Ishikawa (cell line): ENCODE data around the gene BCL2L13.

Experiments used
- CEBPB ChIP-seq: IDR thresholded peaks from 2 replicates; pipeline ENCODE4 v1.6.1; 2012
- CREB1 ChIP-seq: IDR thresholded peaks from 2 replicates; pipeline ENCODE4 v1.6.1; 2012; ENCODE audit warnings: low read depth
- EGR1 ChIP-seq: IDR thresholded peaks from 2 replicates; pipeline ENCODE4 v1.6.1; 2012
- EP300 ChIP-seq: IDR thresholded peaks from 2 replicates; pipeline ENCODE4 v1.6.1; 2012; ENCODE audit warnings: borderline replicate concordance
- FOXM1 ChIP-seq: IDR thresholded peaks from 2 replicates; pipeline ENCODE4 v1.6.1; 2012; ENCODE audit warnings: low read depth, borderline replicate concordance
- NFIC ChIP-seq: IDR thresholded peaks from 2 replicates; pipeline ENCODE4 v1.6.1; 2012
- RAD21 ChIP-seq: IDR thresholded peaks from 2 replicates; pipeline ENCODE4 v1.6.1; 2012; ENCODE audit warnings: low read depth
- TAF1 ChIP-seq: IDR thresholded peaks from 2 replicates; pipeline ENCODE4 v1.6.1; 2012; ENCODE audit warnings: low read depth, mild to moderate bottlenecking
- TCF12 ChIP-seq: IDR thresholded peaks from 2 replicates; pipeline ENCODE4 v1.6.1; 2012; ENCODE audit warnings: low read depth
- TEAD4 ChIP-seq: IDR thresholded peaks from 2 replicates; pipeline ENCODE4 v1.6.1; 2012
- USF1 ChIP-seq: IDR thresholded peaks from 2 replicates; pipeline ENCODE4 v1.6.1; 2012
- YY1 ChIP-seq: IDR thresholded peaks from 2 replicates; pipeline ENCODE4 v1.6.1; 2012; ENCODE audit warnings: low read depth
- ZBTB7A ChIP-seq: IDR thresholded peaks from 2 replicates; pipeline ENCODE4 v1.6.1; 2012; ENCODE audit warnings: low read depth
- TF ChIP-seq, protein P1 (sequence below): IDR thresholded peaks from 2 replicates; pipeline ENCODE4 v1.6.1; 2012; ENCODE audit warnings: low read depth, mild to moderate bottlenecking
- TF ChIP-seq, protein P2 (sequence below): IDR thresholded peaks from 2 replicates; pipeline ENCODE4 v1.6.1; 2012

The BCL2L13 gene

GRCh38 chr22:17764036-17764435 is 125.5 kb downstream of the BCL2L13 start:
- TF ChIP-seq ZBTB7A (no peak), EGR1 (no peak), CEBPB (no peak), EP300 (no peak), USF1 (no peak), TAF1 (no peak), NFIC (no peak), CREB1 (no peak), RAD21 (no peak), TEAD4 (no peak), YY1 (no peak), TCF12 (no peak), FOXM1 (no peak)
- TF ChIP-seq, protein P1, sequence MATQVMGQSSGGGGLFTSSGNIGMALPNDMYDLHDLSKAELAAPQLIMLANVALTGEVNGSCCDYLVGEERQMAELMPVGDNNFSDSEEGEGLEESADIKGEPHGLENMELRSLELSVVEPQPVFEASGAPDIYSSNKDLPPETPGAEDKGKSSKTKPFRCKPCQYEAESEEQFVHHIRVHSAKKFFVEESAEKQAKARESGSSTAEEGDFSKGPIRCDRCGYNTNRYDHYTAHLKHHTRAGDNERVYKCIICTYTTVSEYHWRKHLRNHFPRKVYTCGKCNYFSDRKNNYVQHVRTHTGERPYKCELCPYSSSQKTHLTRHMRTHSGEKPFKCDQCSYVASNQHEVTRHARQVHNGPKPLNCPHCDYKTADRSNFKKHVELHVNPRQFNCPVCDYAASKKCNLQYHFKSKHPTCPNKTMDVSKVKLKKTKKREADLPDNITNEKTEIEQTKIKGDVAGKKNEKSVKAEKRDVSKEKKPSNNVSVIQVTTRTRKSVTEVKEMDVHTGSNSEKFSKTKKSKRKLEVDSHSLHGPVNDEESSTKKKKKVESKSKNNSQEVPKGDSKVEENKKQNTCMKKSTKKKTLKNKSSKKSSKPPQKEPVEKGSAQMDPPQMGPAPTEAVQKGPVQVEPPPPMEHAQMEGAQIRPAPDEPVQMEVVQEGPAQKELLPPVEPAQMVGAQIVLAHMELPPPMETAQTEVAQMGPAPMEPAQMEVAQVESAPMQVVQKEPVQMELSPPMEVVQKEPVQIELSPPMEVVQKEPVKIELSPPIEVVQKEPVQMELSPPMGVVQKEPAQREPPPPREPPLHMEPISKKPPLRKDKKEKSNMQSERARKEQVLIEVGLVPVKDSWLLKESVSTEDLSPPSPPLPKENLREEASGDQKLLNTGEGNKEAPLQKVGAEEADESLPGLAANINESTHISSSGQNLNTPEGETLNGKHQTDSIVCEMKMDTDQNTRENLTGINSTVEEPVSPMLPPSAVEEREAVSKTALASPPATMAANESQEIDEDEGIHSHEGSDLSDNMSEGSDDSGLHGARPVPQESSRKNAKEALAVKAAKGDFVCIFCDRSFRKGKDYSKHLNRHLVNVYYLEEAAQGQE, result no peak
- TF ChIP-seq, protein P2, sequence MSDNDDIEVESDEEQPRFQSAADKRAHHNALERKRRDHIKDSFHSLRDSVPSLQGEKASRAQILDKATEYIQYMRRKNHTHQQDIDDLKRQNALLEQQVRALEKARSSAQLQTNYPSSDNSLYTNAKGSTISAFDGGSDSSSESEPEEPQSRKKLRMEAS, result no peak

DNA sequence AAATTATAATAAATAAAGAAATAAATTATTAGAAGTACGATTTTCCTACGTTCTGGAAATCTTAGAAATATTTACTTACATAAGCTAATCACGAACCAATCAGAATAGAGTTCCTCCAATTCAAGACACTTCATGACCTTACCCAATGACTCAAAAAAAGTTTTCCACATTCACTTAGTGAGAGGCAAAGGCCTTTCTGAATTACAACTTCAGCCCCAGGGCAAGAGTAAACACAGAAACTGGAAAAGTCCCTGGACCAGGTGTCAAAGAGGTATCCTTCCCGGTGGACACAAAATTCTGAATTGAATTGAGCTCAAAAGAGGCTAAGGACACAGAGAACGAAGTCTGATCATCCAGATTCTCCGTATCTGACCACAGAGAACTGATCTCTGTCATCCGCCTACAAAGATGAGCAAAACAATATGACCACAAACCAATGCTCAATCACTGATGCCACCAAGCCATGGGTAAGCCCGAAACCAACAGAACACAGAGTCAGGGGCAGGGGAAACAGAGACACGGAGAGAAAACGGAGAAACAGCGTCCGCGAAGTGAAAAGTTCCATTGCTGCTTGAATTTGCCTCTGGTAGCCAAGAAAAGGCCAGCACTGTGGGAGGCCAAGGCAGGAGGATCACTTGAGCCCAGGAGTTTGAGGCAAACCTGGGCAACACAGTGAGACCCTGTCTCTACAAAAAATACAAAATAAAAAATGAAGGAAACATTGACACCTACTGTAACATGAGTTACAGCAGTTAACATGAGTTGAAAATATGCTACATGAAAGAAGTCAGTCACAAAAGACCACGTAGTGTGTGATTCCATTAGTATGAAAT is 128.9 kb downstream of the BCL2L13 start:
- TF ChIP-seq YY1 (no peak), TCF12 (no peak), EP300 (no peak), ZBTB7A (no peak), EGR1 (no peak), TEAD4 (no peak), USF1 (no peak), CREB1 (no peak), CEBPB (no peak), FOXM1 (no peak), TAF1 (no peak), NFIC (no peak)
- TF ChIP-seq, protein P2, result no peak
- TF ChIP-seq, protein P1, result no peak

GRCh38 chr22:17769013-17769715 is 130.6 kb downstream of the BCL2L13 start:
- TF ChIP-seq CEBPB, result no peak
- TF ChIP-seq TEAD4, result no peak
- no peak for TF ChIP-seq FOXM1
- no peak for TF ChIP-seq USF1
- TF ChIP-seq, protein P2, result no peak
- no peak for TF ChIP-seq CREB1
- TF ChIP-seq RAD21, result no peak
- no peak for TF ChIP-seq EGR1
- TF ChIP-seq, protein P1, result no peak
- no peak for TF ChIP-seq TCF12
- no peak for TF ChIP-seq EP300
- TF ChIP-seq ZBTB7A, result no peak
- no peak for TF ChIP-seq NFIC
- no peak for TF ChIP-seq YY1
- no peak for TF ChIP-seq TAF1
